GM23338 (cell line): ENCODE measurements around the gene CACNA1D.

Source experiments
- CREB1 ChIP-seq: fragments of 250-450 bp; sonication (Bioruptor Pico); IDR thresholded peaks from 2 replicates; pipeline ENCODE4 v1.5.0; 2020; ENCODE audit warnings: low read depth, mild to moderate bottlenecking, moderate library complexity
- CTCF ChIP-seq, 2 experiments: fragments of 200-600 bp in 1 of 2; sonication (generic) in 1 of 2; conservative IDR thresholded peaks; 2 replicates each; pipeline versions ENCODE4 v1.5.1 to v1.6.1; 2016 to 2017; ENCODE audit warnings: antibody characterized with exemption in 2 of 2, low read depth in 2 of 2, mild to moderate bottlenecking in 2 of 2, moderate library complexity in 1 of 2
- ETS1 ChIP-seq: IDR thresholded peaks from 2 replicates; pipeline ENCODE4 v1.6.1; 2016; ENCODE audit warnings: antibody characterized with exemption
- EZH2 ChIP-seq: fragments of 200-600 bp; sonication (generic); IDR thresholded peaks from one replicate; pipeline ENCODE4 v1.8.0; 2017; ENCODE audit warnings: antibody characterized with exemption, mild to moderate bottlenecking, low read depth; ENCODE audit not compliant: unreplicated experiment
- EZH2phosphoT487 ChIP-seq: fragments of 200-600 bp; sonication (generic); IDR thresholded peaks from one replicate; pipeline ENCODE4 v1.8.1; 2018; ENCODE audit warnings: antibody characterized with exemption; ENCODE audit not compliant: unreplicated experiment
- JUNB ChIP-seq: IDR thresholded peaks from one replicate; pipeline ENCODE4 v1.6.1; 2016; ENCODE audit warnings: antibody characterized with exemption; ENCODE audit not compliant: unreplicated experiment
- NANOG ChIP-seq: IDR thresholded peaks from 2 replicates; pipeline ENCODE4 v1.6.1; 2016; ENCODE audit warnings: antibody characterized with exemption, borderline replicate concordance
- POLR2AphosphoS5 ChIP-seq: IDR thresholded peaks from 2 replicates; pipeline ENCODE4 v1.6.1; 2016; ENCODE audit warnings: antibody characterized with exemption, low read depth
- REST ChIP-seq: IDR thresholded peaks from one replicate; pipeline ENCODE4 v1.6.1; 2018; ENCODE audit warnings: antibody characterized with exemption; ENCODE audit not compliant: unreplicated experiment
- STAT1 ChIP-seq: IDR thresholded peaks from one replicate; pipeline ENCODE4 v1.6.1; 2016; ENCODE audit warnings: antibody characterized with exemption; ENCODE audit not compliant: unreplicated experiment
- ZNF114 ChIP-seq: fragments of 250-450 bp; sonication (Bioruptor Pico); IDR thresholded peaks from 2 replicates; pipeline ENCODE4 v1.5.0; 2020; ENCODE audit warnings: mild to moderate bottlenecking, moderate library complexity
- ZNF331 ChIP-seq: fragments of 250-450 bp; sonication (Bioruptor Pico); IDR thresholded peaks from 2 replicates; pipeline ENCODE4 v1.5.0; 2020; ENCODE audit warnings: low read depth, mild to moderate bottlenecking, moderate library complexity
- ZNF462 ChIP-seq: fragments of 250-450 bp; sonication (Bioruptor Pico); IDR thresholded peaks from 2 replicates; pipeline ENCODE4 v1.5.0; 2020; ENCODE audit warnings: mild to moderate bottlenecking, moderate library complexity

GRCh38 chr3:53688066-53688465, 193.7 kb downstream of the CACNA1D start:
- TF ChIP-seq POLR2AphosphoS5: no peak
- TF ChIP-seq CTCF (conservative IDR thresholded peaks at IDR 0.05; ENCODE audit: low read depth in 2 of 2): no peak
- no peak for TF ChIP-seq EZH2
- no peak for TF ChIP-seq EZH2phosphoT487
- TF ChIP-seq REST: no peak
- no peak for TF ChIP-seq STAT1
- no peak for TF ChIP-seq NANOG
- TF ChIP-seq CREB1: no peak
- no peak for TF ChIP-seq ZNF114 (CRISPR knock-in tag)
- no peak for TF ChIP-seq JUNB
- TF ChIP-seq ETS1: no peak
- no peak for TF ChIP-seq ZNF331 (CRISPR knock-in tag)
- no peak for TF ChIP-seq ZNF462
